ENCODE data around the gene SLC27A3.

Gene SLC27A3

GRCh38 chr1:153794624-153795329 lies 19.6 kb downstream of the SLC27A3 start:
- no peaks in the 10 kb centered on the region for H3K9me3 ChIP-seq
- no peak overlapping the region for H3K4me3 ChIP-seq (ENCODE audit: low read depth, low read length)
- no peak for TF ChIP-seq CTCF (IDR thresholded peaks at IDR 0.05; ENCODE audit: low read depth, low read length)
- H3K27me3 ChIP-seq = no peaks in the 10 kb centered on the region
- no peaks in the 10 kb centered on the region for H3K36me3 ChIP-seq
- no peak for DNase-seq
- no peaks in the 10 kb centered on the region for H3K4me1 ChIP-seq

GRCh38 chr1:153795330-153795837 lies 20.2 kb downstream of the SLC27A3 start:
- H3K36me3 ChIP-seq = no peaks in the 10 kb centered on the region
- DNase-seq = no peak
- no peaks in the 10 kb centered on the region for H3K4me1 ChIP-seq
- TF ChIP-seq CTCF (IDR thresholded peaks at IDR 0.05; ENCODE audit: low read depth, low read length) = no peak
- no peaks in the 10 kb centered on the region for H3K27me3 ChIP-seq
- no peak overlapping the region for H3K4me3 ChIP-seq (ENCODE audit: low read depth, low read length)
- H3K9me3 ChIP-seq = no peaks in the 10 kb centered on the region

DNA sequence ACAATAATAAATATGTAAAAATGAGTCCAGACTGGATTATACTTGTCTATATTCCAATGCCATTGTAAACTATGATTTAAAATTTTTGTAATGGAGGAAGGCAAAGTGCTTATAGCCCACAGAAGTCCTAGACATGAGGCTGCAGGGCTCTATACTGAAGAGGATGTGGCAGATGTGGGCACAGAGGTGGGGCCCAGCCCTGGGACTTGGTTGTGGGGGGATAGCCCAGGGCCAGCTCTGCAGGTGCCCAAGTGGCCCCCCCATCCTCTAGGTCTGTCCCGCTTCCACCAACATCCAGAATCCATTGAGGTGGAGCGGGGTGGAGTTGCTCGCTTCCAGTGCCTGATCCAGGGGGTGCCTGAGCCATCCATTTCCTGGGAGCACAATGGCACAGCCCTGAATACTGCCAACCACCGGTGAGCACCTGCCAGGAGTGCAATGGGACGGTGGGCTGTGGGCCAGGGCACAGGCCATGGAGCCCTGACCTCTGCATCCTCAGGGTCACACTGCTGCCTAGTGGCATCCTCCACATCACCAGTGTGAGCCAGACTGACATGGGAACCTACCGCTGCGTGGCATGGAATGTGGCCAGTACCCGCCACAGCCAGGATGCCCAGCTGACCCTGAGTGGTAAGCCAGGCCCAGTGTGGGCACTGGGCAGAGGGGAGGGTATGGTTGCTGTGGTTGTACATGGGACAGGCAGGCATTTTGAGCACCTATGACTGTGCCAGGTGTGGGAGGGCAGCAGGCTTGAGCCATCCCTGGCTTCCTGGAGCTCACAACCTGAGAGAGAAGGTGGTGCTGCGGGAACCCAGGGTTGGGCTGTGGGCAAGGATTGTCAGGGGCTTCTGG lies 21.0 kb downstream of the SLC27A3 start:
- Histone ChIP-seq H3K4me1 (no peaks in the 10 kb centered on the region), H3K4me3 (ENCODE audit: low read depth, low read length) (no peak overlapping the region), H3K27me3 (no peaks in the 10 kb centered on the region), H3K9me3 (no peaks in the 10 kb centered on the region), H3K36me3 (no peaks in the 10 kb centered on the region)
- no peak for TF ChIP-seq CTCF (IDR thresholded peaks at IDR 0.05; ENCODE audit: low read depth, low read length)
- DNase-seq = no peak

DNA sequence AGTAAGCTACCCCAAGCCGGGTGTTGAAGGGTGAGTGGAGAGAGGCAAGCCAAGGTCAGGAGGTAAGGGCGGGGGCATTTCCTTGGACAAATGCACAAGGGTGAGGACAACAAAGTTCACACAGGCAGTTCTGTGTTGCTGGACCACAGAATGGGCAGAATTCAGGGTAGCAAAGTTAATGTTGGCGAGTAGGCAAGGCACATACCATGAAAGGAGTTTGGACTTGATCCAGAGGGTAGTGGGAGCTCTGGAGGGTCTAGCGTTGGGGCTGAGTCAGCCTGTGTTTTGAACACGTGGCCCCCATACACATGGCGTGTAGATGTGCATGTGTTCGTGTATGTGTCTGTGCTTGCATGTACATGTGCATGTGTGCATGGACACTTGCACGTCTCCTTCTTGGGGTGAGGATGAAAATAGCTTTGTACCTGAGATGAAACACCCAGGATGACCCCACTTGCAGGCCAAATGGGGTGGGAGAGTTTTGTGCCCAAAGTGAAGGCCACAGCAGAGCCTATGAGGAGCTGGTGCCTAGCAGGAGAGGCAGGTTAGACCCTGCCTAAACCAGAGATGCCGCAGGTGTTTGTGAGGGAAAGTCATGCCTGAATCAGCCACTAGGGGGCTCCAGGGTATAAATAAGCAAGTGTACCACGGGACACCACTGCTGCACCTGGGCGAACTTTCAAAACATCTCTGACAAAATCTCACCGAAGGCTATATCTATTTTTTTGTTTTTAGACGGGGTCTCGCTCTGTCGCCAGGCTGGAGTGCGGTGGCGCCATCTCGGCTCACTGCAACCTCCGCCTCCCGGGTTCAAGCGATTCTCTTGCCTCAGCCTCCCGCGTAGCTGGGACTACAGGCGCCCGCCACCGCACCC lies 21.8 kb downstream of the SLC27A3 start:
- no peaks in the 10 kb centered on the region for H3K9me3 ChIP-seq
- DNase-seq = peak; percentile 82
- TF ChIP-seq CTCF (IDR thresholded peaks at IDR 0.05; ENCODE audit: low read depth, low read length) = peak; percentile 92
- no peaks in the 10 kb centered on the region for H3K27me3 ChIP-seq
- H3K4me3 ChIP-seq (ENCODE audit: low read depth, low read length) = no peak overlapping the region
- H3K4me1 ChIP-seq = no peaks in the 10 kb centered on the region
- no peaks in the 10 kb centered on the region for H3K36me3 ChIP-seq

DNA sequence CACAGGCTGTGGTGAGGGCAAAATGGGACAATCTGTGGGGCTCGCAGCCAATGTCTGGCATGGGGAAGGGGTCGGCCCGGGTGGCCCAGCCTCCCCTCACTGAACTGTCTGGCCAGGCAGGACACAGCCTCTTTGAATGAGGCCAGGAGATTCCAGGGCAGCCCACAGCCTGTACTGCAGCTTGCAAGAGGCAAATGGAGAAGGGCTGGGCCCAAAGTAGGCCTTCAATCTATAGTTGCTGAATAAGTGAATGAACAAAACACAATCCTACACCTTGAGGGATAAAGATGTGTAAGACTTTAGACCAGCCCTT lies 23.2 kb downstream of the SLC27A3 start:
- no peak overlapping the region for H3K4me3 ChIP-seq (ENCODE audit: low read depth, low read length)
- no peak for DNase-seq
- TF ChIP-seq CTCF (IDR thresholded peaks at IDR 0.05; ENCODE audit: low read depth, low read length) = no peak
- H3K36me3 ChIP-seq = no peaks in the 10 kb centered on the region
- no peaks in the 10 kb centered on the region for H3K9me3 ChIP-seq
- no peaks in the 10 kb centered on the region for H3K27me3 ChIP-seq
- no peaks in the 10 kb centered on the region for H3K4me1 ChIP-seq
